PFSK-1 (cell line): ENCODE measurements around the gene PRRT2.

ENCODE experiments used
- FOXP2 ChIP-seq: optimal IDR thresholded peaks from 2 replicates; pipeline ENCODE3; 2011; ENCODE audit warnings: borderline replicate concordance, control low read depth, inconsistent platforms; ENCODE audit not compliant: insufficient read depth; ENCODE audit errors: extremely low read length, extremely low read depth
- POLR2AphosphoS5 ChIP-seq: IDR thresholded peaks from 2 replicates; pipeline ENCODE4 v1.6.1; 2012; ENCODE audit warnings: low read depth, mild to moderate bottlenecking, control low read depth, low read length, moderate library complexity
- SIN3A ChIP-seq: IDR thresholded peaks from 2 replicates; pipeline ENCODE4 v1.6.1; 2012; ENCODE audit warnings: mild to moderate bottlenecking, low read length, moderate library complexity, borderline replicate concordance; ENCODE audit not compliant: insufficient read depth
- TAF1 ChIP-seq: IDR thresholded peaks from 2 replicates; pipeline ENCODE4 v1.6.1; 2012; ENCODE audit warnings: low read length, control low read depth, borderline replicate concordance; ENCODE audit not compliant: insufficient read depth
- TF ChIP-seq, protein P1 (sequence below), 2 experiments: IDR thresholded peaks; 2 replicates each; pipeline versions ENCODE4 v1.6.1 to v1.8.0; 2011 to 2012; ENCODE audit warnings: low read depth in 2 of 2, low read length in 2 of 2, control low read depth in 1 of 2, inconsistent platforms in 1 of 2, mild to moderate bottlenecking in 1 of 2, moderate library complexity in 1 of 2; ENCODE audit not compliant: insufficient read depth in 1 of 2

The PRRT2 gene

DNA sequence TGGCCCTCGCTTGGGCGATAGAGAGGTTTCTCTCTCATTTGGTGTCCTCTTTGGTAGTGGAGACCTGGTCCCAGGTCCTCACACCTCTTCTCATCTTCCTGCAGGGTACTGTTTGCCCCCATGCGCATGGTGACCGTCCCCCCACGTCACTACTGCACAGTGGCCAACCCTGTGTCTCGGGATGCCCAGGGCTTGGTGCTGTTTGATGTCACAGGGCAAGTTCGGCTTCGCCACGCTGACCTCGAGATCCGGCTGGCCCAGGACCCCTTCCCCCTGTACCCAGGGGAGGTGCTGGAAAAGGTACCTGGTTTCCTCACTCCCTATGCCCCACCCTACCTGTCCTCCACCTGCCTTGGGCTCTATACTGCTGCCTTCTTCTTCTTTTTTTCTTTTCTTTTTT lies 18.8 kb downstream of the PRRT2 start:
- no peak for TF ChIP-seq TAF1
- no peak for TF ChIP-seq FOXP2
- TF ChIP-seq SIN3A: no peak
- TF ChIP-seq POLR2AphosphoS5: no peak
- TF ChIP-seq, protein P1, sequence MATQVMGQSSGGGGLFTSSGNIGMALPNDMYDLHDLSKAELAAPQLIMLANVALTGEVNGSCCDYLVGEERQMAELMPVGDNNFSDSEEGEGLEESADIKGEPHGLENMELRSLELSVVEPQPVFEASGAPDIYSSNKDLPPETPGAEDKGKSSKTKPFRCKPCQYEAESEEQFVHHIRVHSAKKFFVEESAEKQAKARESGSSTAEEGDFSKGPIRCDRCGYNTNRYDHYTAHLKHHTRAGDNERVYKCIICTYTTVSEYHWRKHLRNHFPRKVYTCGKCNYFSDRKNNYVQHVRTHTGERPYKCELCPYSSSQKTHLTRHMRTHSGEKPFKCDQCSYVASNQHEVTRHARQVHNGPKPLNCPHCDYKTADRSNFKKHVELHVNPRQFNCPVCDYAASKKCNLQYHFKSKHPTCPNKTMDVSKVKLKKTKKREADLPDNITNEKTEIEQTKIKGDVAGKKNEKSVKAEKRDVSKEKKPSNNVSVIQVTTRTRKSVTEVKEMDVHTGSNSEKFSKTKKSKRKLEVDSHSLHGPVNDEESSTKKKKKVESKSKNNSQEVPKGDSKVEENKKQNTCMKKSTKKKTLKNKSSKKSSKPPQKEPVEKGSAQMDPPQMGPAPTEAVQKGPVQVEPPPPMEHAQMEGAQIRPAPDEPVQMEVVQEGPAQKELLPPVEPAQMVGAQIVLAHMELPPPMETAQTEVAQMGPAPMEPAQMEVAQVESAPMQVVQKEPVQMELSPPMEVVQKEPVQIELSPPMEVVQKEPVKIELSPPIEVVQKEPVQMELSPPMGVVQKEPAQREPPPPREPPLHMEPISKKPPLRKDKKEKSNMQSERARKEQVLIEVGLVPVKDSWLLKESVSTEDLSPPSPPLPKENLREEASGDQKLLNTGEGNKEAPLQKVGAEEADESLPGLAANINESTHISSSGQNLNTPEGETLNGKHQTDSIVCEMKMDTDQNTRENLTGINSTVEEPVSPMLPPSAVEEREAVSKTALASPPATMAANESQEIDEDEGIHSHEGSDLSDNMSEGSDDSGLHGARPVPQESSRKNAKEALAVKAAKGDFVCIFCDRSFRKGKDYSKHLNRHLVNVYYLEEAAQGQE (IDR thresholded peaks at IDR 0.05; ENCODE audit: insufficient read depth in 1 of 2, low read depth in 2 of 2, low read length in 2 of 2): no peak

DNA sequence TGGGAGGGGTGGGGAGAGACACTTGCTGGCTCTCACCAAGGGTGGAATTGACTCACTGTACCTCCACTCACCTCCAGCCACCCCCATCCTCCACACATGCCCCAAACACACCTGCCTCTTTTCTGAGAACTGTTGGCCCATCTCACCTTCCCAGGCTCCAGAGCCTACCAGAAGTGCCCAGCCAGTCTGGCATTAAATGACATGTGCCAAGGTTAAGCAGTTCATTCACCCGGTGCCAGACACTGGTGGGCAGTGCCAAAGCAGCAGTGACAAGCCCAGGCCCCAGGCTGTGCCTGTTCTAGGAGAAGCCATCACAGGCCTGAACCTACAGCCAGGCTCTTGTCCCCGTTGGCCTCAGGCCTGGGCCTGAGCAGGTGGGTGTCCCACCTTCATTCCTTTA lies 19.5 kb downstream of the PRRT2 start:
- TF ChIP-seq FOXP2: no peak
- no peak for TF ChIP-seq SIN3A
- TF ChIP-seq, protein P1 (IDR thresholded peaks at IDR 0.05; ENCODE audit: insufficient read depth in 1 of 2, low read depth in 2 of 2, low read length in 2 of 2): no peak
- no peak for TF ChIP-seq POLR2AphosphoS5
- TF ChIP-seq TAF1: no peak

DNA sequence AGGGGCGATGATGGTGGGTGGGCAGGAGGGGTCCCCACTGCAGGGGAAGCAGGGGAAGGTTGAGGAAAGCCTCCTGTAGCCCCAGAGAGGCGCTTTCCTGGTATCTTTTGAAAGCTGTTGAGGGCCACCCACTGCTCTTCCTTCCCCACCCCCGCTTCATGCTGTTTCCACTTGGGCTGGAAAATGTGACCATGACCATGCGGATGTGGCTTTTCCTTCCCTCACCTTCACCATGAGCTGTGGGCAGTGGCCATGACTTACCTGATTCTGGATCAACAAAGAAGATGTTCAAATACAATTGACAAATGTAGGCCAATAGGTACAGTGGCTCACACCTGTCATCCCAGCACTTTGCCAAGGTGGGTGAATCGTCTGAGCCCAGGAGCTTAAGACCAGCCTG lies 22.1 kb downstream of the PRRT2 start:
- no peak for TF ChIP-seq FOXP2
- TF ChIP-seq, protein P1 (IDR thresholded peaks at IDR 0.05; ENCODE audit: insufficient read depth in 1 of 2, low read depth in 2 of 2, low read length in 2 of 2): no peak
- no peak for TF ChIP-seq POLR2AphosphoS5
- TF ChIP-seq TAF1: no peak
- no peak for TF ChIP-seq SIN3A

DNA sequence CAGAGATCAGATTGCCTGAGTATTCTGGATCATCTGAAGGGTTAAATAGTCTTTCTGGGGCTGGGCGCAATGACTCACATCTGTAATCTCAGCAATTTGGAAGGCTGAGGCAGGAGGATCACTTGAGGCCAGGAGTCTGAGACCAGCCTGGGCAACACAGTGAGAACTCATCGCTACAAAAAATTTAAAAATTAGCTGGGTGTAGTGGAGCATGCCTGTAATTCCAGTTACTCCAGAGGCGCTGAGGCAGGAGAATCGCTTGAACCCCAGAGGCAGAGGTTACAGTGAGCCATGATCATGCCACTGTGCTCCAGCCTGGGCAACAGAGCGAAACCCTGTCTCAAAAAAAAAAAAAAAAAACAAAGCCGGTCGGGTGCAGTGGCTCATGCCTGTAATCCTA lies 23.9 kb downstream of the PRRT2 start:
- TF ChIP-seq FOXP2 (no peak), TAF1 (no peak), POLR2AphosphoS5 (no peak), SIN3A (no peak)
- TF ChIP-seq, protein P1 (IDR thresholded peaks at IDR 0.05; ENCODE audit: insufficient read depth in 1 of 2, low read depth in 2 of 2, low read length in 2 of 2): no peak

DNA sequence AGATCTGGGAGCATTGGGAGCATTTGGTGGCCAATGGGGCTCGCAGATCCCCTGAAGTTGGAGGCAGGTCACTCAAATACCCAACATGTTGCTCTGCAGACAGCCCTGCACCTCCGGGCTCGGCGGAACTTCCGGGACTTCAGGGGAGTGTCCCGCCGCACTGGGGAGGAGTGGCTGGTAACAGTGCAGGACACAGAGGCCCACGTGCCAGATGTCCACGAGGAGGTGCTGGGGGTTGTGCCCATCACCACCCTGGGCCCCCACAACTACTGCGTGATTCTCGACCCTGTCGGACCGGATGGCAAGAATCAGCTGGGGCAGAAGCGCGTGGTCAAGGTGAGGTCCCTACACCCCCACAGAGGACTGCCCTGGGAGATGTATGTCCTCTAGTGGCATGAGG lies 24.6 kb downstream of the PRRT2 start:
- TF ChIP-seq POLR2AphosphoS5 (no peak), SIN3A (no peak), FOXP2 (no peak), TAF1 (no peak)
- TF ChIP-seq, protein P1 (IDR thresholded peaks at IDR 0.05; ENCODE audit: insufficient read depth in 1 of 2, low read depth in 2 of 2, low read length in 2 of 2): no peak
